ENCODE results near the gene NOL3.

Gene NOL3

DNA sequence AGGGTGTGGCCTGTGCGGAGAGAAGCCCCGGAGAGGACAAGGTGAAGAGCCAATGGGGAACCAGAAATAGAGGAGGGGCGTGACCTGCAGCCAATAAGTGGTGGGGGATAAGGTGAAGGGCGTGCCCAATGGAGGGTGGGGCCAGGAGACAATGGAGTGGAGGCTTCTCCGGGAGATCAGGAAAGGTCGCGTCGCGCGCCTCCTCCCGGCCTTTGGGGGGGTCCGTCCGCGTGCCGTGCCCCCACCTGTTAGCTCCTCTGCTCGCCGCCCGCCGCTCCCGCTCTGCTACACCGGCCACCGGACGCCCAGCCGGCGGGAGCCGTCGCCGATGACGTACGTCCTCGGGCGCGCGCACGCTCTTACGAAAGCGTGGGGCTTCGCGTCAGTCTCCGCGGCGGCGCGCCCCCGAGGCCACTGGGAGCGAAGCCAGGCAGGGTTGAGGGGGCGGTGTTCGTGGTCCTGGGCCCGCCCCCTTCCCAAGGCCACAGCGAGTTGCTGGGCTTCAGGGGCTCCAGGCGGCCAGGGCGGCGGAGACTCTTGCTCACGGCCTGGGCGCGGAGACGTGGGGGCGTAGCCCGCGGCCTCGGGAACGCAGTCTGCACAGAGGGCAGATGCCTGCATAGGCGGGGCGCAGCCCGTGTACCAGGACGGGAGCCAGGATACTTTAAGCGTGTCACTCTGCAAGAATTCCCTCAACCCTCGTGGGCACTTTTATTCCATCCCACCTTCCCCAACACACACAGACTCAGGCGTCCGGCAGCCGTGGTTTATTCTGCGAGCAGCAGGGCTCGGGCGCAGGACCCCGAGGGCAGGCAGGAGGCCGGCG is 13.5 kb downstream of the NOL3 start, which contains the start of gene MATCAP1:
TSS of gene MATCAP1 (minus strand) at position 337 of the 826 bp plus-strand sequence. CDS start 3,353 bp downstream, outside the sequence.
- H3K4me1 Mint-ChIP-seq = peaks cover 11% of the 10 kb centered on the region
- no peaks in the 10 kb centered on the region for H3K36me3 Mint-ChIP-seq (ENCODE audit: low read depth)
- H3K9me3 Mint-ChIP-seq = peaks cover 3% of the 10 kb centered on the region
- peaks cover 46% of the 10 kb centered on the region for H3K27me3 Mint-ChIP-seq (ENCODE audit: low read depth, poor library complexity)
- TF ChIP-seq, protein P1, sequence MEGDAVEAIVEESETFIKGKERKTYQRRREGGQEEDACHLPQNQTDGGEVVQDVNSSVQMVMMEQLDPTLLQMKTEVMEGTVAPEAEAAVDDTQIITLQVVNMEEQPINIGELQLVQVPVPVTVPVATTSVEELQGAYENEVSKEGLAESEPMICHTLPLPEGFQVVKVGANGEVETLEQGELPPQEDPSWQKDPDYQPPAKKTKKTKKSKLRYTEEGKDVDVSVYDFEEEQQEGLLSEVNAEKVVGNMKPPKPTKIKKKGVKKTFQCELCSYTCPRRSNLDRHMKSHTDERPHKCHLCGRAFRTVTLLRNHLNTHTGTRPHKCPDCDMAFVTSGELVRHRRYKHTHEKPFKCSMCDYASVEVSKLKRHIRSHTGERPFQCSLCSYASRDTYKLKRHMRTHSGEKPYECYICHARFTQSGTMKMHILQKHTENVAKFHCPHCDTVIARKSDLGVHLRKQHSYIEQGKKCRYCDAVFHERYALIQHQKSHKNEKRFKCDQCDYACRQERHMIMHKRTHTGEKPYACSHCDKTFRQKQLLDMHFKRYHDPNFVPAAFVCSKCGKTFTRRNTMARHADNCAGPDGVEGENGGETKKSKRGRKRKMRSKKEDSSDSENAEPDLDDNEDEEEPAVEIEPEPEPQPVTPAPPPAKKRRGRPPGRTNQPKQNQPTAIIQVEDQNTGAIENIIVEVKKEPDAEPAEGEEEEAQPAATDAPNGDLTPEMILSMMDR (IDR thresholded peaks at IDR 0.05) = no peak
- no peak within 1 kb of the TSS for H3K27ac Mint-ChIP-seq
- peak within 1 kb of the TSS; percentile 28 for H3K4me3 Mint-ChIP-seq
- DNase-seq = peak; percentile 96

DNA sequence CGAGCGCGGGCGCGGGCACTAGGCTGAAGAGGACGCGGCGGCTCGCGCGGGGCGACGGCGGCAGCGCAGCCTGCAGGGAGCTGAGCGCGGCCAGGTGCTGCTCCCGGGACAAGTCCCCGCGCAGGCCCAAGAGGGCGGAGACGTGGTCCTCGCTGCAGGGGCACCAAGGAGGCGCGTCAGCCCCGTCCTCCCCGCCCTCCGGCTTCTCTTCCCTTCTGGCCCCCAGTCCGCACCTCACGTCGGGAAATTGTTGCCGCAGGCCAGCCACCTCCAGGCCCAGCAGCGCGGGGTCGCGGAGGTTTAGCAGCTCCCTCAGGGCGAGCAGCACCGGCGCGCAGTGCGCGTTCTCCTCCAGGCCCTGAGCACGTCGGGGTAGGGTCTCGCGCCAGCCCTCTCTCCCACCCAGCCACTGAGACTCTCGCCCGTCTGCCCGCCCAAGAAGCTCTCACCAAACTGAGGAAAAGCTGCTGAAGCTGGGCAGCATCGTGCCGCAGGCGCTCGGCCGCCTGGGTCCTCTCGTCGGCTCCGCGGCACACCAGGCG is 14.2 kb downstream of the NOL3 start:
- DNase-seq = no peak
- no peaks in the 10 kb centered on the region for H3K36me3 Mint-ChIP-seq (ENCODE audit: low read depth)
- peak overlapping the region; percentile 28 for H3K4me3 Mint-ChIP-seq
- peaks cover 8% of the 10 kb centered on the region for H3K4me1 Mint-ChIP-seq
- peaks cover 3% of the 10 kb centered on the region for H3K9me3 Mint-ChIP-seq
- H3K27ac Mint-ChIP-seq = no peak overlapping the region
- TF ChIP-seq, protein P1 (IDR thresholded peaks at IDR 0.05) = no peak
- peaks cover 41% of the 10 kb centered on the region for H3K27me3 Mint-ChIP-seq (ENCODE audit: low read depth, poor library complexity)

DNA sequence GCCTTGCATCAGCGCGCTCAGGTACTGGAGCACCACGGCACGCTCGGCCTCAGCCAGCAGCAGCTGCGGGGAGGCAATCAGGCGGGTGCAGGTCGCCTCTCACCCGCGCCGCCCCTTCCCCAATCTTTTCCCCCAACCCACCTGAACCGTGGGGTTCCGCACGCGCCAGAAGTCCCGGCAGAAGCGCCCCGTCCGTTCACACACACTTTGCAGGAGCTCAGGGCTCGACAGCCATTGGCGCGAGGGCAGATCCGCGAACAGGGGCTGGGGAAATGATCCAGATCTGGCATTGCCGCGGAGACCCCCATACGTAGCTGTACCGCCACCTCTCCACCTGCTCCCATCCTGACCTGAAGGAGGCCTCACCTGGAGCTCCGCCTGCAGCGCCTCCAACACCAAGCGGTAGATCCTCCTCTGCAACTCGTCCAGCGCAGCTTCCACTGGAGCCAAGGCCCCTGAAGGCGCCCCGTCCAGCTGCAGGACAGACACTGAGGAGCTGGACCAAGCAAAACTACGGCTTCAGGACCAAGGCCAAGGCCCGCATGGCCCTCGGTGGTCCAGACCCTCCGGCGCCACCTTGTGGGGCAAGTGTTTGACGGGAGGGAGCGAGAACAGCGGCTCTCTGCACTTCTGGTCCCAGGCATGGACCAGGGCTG is 14.8 kb downstream of the NOL3 start:
- TF ChIP-seq, protein P1 (IDR thresholded peaks at IDR 0.05) = peak; percentile 76
- Mint-ChIP-seq H3K36me3 (ENCODE audit: low read depth) (no peaks in the 10 kb centered on the region), H3K9me3 (peaks cover 3% of the 10 kb centered on the region), H3K27ac (peak overlapping the region; percentile 37), H3K4me1 (peaks cover 12% of the 10 kb centered on the region), H3K4me3 (peak overlapping the region; percentile 93), H3K27me3 (ENCODE audit: low read depth, poor library complexity) (peaks cover 37% of the 10 kb centered on the region)
- DNase-seq = peak; percentile 98

DNA sequence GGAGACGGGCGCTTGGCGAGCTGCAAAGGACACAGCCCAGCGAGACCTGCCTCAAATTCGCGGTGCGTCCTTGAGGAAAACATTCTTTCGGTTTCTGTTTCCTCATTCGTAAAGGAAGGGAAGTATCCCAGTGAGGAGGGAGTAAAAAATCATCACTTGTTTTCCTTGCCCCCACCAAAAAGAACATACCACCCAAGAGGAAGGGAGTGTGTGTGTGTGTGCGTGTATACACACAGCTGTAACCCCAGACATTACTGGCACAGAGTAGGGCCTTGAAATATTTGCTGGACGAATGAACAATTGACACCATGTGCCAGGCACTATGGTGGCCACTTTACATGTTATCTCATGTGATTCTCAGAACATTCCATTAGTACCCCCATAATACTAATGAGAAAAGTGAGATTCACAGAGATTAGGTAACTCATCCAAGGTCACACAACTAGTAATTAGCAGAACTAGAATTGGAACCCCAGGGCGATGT is 15.4 kb downstream of the NOL3 start:
- TF ChIP-seq, protein P1 (IDR thresholded peaks at IDR 0.05) = no peak
- Mint-ChIP-seq H3K27ac (no peak overlapping the region), H3K4me1 (peaks cover 18% of the 10 kb centered on the region), H3K4me3 (peak overlapping the region; percentile 93), H3K9me3 (peaks cover 3% of the 10 kb centered on the region), H3K36me3 (ENCODE audit: low read depth) (no peaks in the 10 kb centered on the region), H3K27me3 (ENCODE audit: low read depth, poor library complexity) (peaks cover 37% of the 10 kb centered on the region)
- no peak for DNase-seq

DNA sequence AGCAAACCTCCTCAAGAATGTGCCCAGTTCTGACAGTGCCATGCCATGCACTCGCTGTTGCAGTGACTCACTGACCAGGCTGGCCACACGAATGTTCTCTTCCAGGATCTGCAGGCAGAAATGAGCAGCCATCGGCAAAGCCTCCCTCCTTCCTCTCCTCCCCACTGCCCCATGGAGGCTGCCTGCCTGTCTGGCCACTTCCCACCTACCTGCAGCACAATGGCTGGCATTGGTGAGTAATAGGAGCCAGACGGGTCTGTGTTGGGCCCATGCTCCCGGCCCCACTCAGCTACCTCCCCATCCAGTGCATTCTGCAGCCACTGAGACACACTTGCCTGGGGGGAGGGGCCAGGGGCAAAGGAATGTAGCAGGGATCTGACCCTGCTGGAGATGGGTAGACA is 16.2 kb downstream of the NOL3 start:
- DNase-seq = no peak
- no peaks in the 10 kb centered on the region for H3K36me3 Mint-ChIP-seq (ENCODE audit: low read depth)
- peaks cover 23% of the 10 kb centered on the region for H3K4me1 Mint-ChIP-seq
- H3K27ac Mint-ChIP-seq = no peak overlapping the region
- TF ChIP-seq, protein P1 (IDR thresholded peaks at IDR 0.05) = no peak
- peaks cover 37% of the 10 kb centered on the region for H3K27me3 Mint-ChIP-seq (ENCODE audit: low read depth, poor library complexity)
- H3K4me3 Mint-ChIP-seq = no peak overlapping the region
- H3K9me3 Mint-ChIP-seq = peaks cover 3% of the 10 kb centered on the region
